ENCODE results near the gene S100A13.

- peak; percentile 99 for TF ChIP-seq YY1 (IDR thresholded peaks at IDR 0.05; ENCODE audit: insufficient read depth, insufficient read length)
- no peak for TF ChIP-seq SUZ12 (IDR thresholded peaks at IDR 0.05; ENCODE audit: extremely low read depth, insufficient read depth, insufficient read length)
Observed at GRCh38 chr1:153633754-153634665, 6.7 kb upstream of the S100A13 start, which contains the start of gene CHTOP.
